ENCODE results near the gene CUL2.
A peak's percentile ranks its signal among the peaks of the same experiment; 100 is the strongest.
"Not testable (repeated sequence)": the region's sequence is repeated elsewhere in the genome, so short reads cannot be mapped to it uniquely, and the experiment has no call there.

Gene CUL2

DNA sequence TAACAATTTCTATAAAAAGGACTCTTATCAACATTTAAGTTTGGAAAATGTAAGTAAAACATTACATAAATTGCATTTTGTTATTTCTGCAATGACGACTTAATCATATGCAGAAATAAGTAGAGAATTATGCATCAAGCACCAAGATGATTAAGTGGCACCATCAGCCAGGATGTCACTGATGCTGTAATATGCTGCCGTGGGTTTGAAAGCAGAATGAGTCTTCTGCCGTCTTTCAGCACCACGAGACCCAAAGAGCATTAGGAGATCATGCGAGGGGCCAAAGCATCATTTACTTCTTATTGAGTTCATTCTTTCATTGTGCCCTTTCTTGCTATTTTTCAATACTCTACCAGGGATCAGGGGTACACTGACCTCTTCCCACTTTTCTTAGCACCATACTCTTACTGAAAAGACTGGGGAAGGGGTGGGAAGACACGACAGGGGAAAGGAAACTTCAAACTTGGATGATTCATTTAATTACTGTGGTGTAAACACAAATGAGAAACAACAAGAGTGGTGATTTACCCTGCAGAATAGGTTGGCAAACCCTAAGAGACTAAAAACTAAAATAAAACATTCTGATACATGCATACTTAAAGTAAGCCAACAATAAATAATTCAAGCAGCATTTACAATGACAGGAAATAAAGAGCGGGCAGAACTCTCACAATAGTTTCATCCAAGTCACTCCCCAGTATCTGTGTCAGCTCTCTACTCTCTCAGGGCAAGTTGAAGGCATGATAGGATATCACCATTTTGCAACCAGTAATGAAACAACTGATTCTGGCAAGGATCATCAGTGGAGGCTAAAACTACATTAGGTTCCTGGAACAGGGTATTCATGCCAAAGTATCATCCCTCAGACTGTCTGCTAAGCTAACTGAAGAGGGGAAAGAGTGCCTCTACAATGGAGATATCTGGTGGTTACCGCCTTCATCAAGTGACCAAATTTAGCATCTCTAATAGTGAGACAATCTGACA, 70.8 kb downstream of the CUL2 start:
- DNase-seq (ENCODE audit: low read depth in 2 of 2), result no peak

GRCh38 chr10:35017608-35018007, 72.5 kb downstream of the CUL2 start:
- no peak for DNase-seq (ENCODE audit: low read depth in 2 of 2)

GRCh38 chr10:35015843-35016408, 74.2 kb downstream of the CUL2 start:
- DNase-seq (ENCODE audit: low read depth in 2 of 2), result no peak

- DNase-seq (ENCODE audit: low read depth in 2 of 2), result no peak
These were observed 77.4 kb downstream of the CUL2 start for GRCh38 chr10:35012781-35013180.

GRCh38 chr10:35011771-35012191, 78.4 kb downstream of the CUL2 start:
- no peak for DNase-seq (ENCODE audit: low read depth in 2 of 2)

GRCh38 chr10:35007858-35008301, 82.3 kb downstream of the CUL2 start:
- DNase-seq (ENCODE audit: low read depth in 2 of 2), result no peak

GRCh38 chr10:35006836-35007235, 83.3 kb downstream of the CUL2 start:
- no peak for DNase-seq (ENCODE audit: low read depth in 2 of 2)

- DNase-seq (ENCODE audit: low read depth in 2 of 2), result no peak
These were observed 84.3 kb downstream of the CUL2 start for GRCh38 chr10:35005868-35006267.

GRCh38 chr10:35004651-35005050, 85.5 kb downstream of the CUL2 start:
- no peak for DNase-seq (ENCODE audit: low read depth in 2 of 2)

- DNase-seq (ENCODE audit: low read depth in 2 of 2), result no peak
These were observed 86.2 kb downstream of the CUL2 start for GRCh38 chr10:35003906-35004305.

DNA sequence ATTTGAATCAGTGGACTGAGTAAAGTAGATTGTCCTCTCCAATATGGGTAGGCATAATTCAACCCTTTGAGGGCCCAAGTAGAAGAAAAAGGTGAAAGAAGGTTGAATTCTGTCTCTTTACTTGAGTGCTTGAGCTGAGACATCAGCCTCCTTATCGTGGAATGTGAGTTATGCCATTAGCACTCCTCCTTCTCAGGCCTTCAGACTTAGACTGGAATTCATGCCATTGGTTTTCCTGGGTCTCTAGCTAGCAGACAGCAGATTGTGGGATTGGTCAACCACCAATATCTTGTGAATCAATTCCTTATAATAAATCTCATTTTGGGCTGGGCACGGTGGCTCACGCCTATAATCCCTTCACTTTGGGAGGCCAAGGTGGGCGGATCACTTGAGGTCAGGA, 89.2 kb downstream of the CUL2 start:
- no peak for DNase-seq (ENCODE audit: low read depth in 2 of 2)

- no peak for DNase-seq (ENCODE audit: low read depth in 2 of 2)
These were observed 90.6 kb downstream of the CUL2 start for GRCh38 chr10:34999532-34999931.

DNA sequence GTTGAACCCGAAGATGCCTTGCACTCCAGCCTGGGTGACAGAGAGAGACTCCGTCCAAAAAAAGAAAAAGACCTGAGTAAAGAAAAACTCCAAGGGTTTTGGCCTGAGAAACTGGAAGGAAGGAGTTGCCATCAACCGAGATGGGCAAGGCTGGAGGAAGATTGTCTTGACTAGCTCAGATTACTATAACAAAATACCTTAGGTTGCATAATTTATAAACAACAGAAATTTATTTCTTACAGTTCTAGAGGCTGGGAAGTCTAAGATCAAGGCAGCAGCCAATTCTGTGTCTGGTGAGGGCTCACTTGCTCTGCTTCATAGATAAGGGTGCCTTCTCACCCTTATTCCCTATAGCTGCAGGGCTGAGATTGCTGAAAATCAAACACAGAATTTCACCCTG, 91.2 kb downstream of the CUL2 start:
- no peak for DNase-seq (ENCODE audit: low read depth in 2 of 2)

DNA sequence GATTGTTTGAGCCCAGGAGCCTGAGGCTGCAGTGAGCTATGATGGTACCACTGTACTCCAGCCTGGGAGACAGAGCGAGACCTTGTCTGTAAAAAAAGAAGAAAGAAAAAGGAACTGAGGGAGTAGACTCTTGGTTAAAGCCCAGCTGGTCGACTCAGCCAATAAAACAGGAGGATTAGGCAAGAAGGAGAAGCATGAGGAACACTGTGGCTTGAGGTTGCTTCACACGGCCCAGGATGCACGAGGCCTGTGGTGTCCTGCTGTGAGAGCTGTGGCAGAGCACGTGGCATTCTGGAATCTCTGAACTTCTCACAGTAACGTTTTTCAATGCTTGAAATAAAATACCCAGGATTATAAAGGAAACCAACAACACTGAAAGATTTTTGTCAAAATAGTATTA, 93.3 kb downstream of the CUL2 start:
- DNase-seq (ENCODE audit: low read depth in 2 of 2), result no peak

DNA sequence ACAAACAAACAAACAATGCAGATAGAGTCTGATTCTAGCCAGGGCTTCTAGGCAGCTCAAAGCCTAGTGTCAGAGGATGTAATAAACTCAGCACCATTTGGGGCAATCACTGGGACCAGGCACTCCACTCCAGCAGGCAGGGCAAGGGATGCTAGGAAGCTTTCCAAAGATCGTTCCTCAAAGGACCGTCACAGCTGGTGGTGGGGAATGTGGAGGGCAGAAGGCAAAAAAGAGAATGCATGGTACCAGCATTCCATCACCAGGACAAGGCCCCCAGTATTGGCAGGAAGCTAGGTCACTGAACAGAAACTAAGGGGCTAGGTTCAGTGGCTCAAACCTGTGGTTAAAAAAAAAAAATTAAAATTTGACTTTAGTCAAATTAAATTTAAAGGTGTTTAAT, 94.2 kb downstream of the CUL2 start:
- no peak for DNase-seq (ENCODE audit: low read depth in 2 of 2)

DNA sequence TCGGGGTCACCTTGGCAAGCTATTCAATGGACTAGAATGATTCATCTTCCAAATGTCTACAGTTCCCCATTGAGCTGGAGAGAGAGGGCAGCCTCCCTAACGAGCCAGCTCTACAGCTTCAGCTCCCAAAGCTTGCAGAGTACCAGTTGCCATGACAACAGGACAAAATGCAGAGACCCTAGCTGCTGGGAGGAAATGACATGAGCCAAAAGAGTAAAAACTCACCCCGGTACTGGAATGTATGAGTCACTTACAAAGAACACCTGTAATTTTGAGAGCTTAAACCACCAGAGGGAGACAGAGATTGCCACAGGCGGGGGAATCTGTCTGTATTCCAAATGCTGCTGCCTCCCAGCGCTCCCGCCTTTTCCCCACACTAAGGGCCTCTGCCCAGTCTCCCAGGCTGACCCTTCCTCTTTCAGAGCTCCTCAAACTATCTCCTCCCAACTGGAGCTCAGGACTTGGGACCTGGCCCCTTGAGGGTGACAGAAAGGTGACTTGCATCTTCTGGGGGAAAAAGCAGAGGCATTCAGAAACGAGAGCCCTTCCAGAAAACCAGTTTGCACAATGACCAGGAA, 95.5 kb downstream of the CUL2 start:
- peak; percentile 35 to 36 for DNase-seq (ENCODE audit: low read depth in 2 of 2)

DNA sequence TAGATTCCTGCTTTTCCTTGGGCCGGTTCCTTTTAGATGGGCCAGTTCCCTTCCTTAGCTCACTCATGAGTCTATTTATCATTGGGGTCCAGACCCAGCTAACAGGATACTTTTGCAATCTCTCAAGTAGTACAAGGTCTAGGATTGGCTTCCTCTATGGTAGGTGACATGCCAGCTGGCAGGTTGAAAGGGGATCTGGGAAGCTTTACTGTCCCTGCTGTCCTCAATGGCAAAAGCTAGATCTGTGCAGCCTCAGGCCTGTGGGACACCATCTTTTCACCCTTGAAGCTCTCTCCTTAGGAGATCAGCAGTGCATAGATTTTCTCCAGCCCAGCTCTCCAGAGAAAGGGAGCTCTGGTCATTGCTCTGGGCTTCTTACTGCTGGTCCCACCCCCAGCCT, 96.4 kb downstream of the CUL2 start:
- DNase-seq (ENCODE audit: low read depth in 2 of 2), result no peak

DNA sequence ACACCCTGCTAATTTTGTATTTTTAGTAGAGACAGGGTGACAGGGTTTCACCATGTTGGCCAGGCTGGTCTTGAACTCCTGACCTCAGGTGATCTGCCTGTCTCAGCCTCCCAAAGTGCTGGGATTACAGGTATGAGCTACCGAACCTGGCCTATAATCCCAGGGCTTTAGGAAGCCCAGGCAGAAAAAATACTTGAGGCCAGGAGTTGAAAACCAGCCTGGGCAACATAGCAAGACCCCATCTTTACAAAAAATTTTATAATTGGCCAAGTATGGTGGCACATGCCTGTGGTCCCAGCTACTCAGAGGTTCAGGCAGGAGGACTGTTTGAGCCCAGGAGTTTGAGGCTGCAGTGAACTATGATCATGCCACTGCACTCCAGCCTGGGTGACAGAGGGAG, 99.0 kb downstream of the CUL2 start:
- DNase-seq (ENCODE audit: low read depth in 2 of 2), result not testable (repeated sequence)

GRCh38 chr10:34988397-34989067, 101.6 kb downstream of the CUL2 start:
- no peak for DNase-seq (ENCODE audit: low read depth in 2 of 2)

DNA sequence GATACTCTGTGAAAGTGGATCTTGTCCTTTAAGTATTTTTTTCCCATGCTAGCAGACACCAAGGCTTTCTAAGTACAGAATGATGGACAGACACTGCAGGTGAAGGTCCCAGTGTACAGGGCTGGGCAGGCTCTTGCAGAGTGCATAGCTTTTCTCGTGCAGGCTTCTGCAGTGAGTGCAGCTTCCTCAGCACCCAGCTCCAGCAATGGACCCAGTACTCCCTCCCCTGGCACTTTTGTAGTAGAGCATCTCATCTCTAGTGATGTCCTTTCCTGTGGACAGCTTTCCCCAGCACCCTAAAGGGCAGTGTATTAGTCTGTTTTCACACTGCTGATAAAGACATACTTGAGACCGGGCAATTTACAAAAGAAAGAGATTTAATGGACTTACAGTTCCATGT, 104.3 kb downstream of the CUL2 start:
- no peak for DNase-seq (ENCODE audit: low read depth in 2 of 2)

GRCh38 chr10:34985146-34985545, 105.0 kb downstream of the CUL2 start:
- no peak for DNase-seq (ENCODE audit: low read depth in 2 of 2)

DNA sequence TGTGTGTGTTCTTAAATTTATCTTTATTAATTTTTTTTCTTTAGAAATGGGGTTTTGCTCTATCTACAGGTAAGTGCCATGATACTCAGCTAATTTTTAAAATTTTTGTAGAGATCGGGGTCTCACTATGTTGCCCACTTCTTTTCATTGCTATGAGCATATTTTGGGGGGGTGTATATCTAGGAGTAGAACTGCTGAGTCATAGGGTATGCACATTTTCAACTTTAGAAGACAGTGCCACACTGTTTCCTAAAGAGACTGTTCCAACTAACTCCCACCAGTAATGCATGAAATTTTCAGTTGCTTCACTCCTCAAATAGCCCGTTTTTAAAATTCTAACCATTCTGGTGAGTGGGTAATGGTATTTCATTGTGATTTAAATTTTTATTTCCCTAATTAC, 108.3 kb downstream of the CUL2 start:
- no peak for DNase-seq (ENCODE audit: low read depth in 2 of 2)
